HFF-Myc (cell line): ENCODE results near the gene METAP1D.

ENCODE experiments used
- DNase-seq: peaks from one replicate; pipeline ENCODE4 v3.0.0-alpha.2; 2011; ENCODE audit warnings: low read depth; ENCODE audit errors: extremely low read depth
- H3K4me3 ChIP-seq: replicated peaks from 2 replicates; pipeline ENCODE4 v1.5.1; 2011; ENCODE audit warnings: low read depth, mild to moderate bottlenecking, control low read depth, low read length
- TF ChIP-seq, protein P1 (sequence below): IDR thresholded peaks from 2 replicates; pipeline ENCODE4 v1.5.1; 2012; ENCODE audit warnings: mild to moderate bottlenecking, low read depth, low read length, control low read depth; ENCODE audit errors: missing control alignments

Gene METAP1D

GRCh38 chr2:172031536-172031935 is 31.8 kb downstream of the METAP1D start:
- DNase-seq: no peak
- no peak overlapping the region for H3K4me3 ChIP-seq
- TF ChIP-seq, protein P1, sequence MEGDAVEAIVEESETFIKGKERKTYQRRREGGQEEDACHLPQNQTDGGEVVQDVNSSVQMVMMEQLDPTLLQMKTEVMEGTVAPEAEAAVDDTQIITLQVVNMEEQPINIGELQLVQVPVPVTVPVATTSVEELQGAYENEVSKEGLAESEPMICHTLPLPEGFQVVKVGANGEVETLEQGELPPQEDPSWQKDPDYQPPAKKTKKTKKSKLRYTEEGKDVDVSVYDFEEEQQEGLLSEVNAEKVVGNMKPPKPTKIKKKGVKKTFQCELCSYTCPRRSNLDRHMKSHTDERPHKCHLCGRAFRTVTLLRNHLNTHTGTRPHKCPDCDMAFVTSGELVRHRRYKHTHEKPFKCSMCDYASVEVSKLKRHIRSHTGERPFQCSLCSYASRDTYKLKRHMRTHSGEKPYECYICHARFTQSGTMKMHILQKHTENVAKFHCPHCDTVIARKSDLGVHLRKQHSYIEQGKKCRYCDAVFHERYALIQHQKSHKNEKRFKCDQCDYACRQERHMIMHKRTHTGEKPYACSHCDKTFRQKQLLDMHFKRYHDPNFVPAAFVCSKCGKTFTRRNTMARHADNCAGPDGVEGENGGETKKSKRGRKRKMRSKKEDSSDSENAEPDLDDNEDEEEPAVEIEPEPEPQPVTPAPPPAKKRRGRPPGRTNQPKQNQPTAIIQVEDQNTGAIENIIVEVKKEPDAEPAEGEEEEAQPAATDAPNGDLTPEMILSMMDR: no peak

DNA sequence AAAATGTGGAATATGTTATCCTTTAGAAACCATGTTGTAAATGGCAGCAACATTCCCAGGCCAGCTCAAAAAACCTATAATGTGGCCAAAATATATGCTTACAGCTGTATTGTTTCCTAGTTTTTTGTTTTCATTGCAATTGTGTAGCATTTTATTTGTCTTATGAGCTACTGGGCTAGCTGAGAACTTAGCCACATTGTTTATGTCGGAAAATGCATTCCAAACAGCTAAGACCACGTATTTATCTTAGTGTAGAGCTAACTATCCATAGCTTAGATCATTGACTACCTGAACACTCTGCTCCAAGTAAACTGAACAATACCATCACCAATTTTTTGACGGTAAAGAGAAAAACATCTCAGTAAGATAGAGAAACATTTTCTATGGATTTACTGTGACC is 38.4 kb downstream of the METAP1D start:
- TF ChIP-seq, protein P1: no peak
- H3K4me3 ChIP-seq: no peak overlapping the region
- DNase-seq: no peak

DNA sequence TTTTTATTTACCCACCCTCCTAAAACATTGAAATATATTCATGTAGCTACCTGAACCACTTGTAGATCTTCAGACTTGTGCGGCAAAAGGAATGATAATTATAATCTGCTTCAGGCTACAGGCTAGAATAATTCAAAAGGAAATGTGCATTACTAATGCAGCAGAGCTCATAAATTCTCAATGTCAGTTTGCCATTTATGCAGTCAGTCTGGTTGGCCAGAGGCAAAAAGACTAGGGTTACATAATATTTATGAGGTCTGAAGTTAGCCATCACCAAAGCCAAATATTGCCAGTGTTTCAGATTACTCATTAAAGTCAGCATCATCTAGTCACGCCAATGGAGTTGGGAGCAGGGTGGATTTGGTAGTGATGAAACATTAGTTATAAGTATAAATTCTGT is 38.9 kb downstream of the METAP1D start:
- peak; percentile 61 for DNase-seq
- TF ChIP-seq, protein P1: no peak
- no peak overlapping the region for H3K4me3 ChIP-seq

GRCh38 chr2:172039011-172039704 is 39.4 kb downstream of the METAP1D start:
- DNase-seq: no peak
- TF ChIP-seq, protein P1: no peak
- H3K4me3 ChIP-seq: no peak overlapping the region

GRCh38 chr2:172040311-172040710 is 40.6 kb downstream of the METAP1D start:
- TF ChIP-seq, protein P1: no peak
- no peak for DNase-seq
- H3K4me3 ChIP-seq: no peak overlapping the region

DNA sequence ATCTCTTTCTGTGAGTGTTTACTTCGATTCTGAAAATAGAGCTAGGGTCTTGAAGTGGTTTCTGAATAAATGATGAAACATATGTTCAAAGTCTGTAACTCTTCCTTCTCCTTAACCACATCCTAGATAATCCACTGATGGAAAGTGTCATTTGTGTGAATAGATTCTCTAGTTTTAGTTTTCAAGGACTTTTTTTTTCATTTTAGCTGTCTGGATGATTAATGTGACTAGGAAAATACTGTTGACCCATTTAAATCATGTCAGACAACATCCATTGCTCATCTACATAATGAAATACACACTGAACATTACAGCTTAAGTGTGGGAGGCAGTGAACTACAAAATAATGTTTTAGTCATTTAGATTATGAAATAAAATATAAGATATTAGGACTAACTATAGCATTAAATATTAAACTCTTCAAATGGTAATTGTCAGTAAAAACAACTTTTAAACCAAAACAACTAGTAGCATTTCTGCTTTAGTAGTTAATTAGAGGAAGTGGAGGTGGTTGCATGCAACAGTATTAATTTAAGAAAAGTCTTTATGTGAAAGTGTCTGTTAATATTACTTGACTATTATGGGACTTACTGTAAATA is 46.4 kb downstream of the METAP1D start:
- DNase-seq: no peak
- H3K4me3 ChIP-seq: no peak overlapping the region
- TF ChIP-seq, protein P1: no peak
